DMS153 treated with DMSO at 0.1 percent for 48 hours (cell line): ENCODE measurements around the gene KRTAP1-4.
"Not testable (repeated sequence)": the region's sequence is repeated elsewhere in the genome, so short reads cannot be mapped to it uniquely, and the experiment has no call there.

Experiments used
- DNase-seq: peaks from one replicate; lab custom pipeline; 2025; ENCODE audit not compliant: unreplicated experiment; lab: John Stamatoyannopoulos, UW

Gene KRTAP1-4

GRCh38 chr17:41029633-41030245 is at the start of gene KRTAP1-4:
Gene KRTAP1-4 (minus strand): TSS chr17:41030195. CDS start chr17:41030078, 117 bp downstream.
- no peak for DNase-seq

- DNase-seq, result no peak
These were observed 46.8 kb upstream of the KRTAP1-4 start for GRCh38 chr17:41076788-41077187.

GRCh38 chr17:41073676-41074075 is 43.7 kb upstream of the KRTAP1-4 start:
- no peak for DNase-seq

GRCh38 chr17:41071606-41072360 is 41.8 kb upstream of the KRTAP1-4 start:
- no peak for DNase-seq

GRCh38 chr17:41069031-41069430 is 39.0 kb upstream of the KRTAP1-4 start:
- DNase-seq, result no peak

GRCh38 chr17:41067281-41067680 is 37.3 kb upstream of the KRTAP1-4 start:
- no peak for DNase-seq

- DNase-seq, result no peak
These were observed 36.0 kb upstream of the KRTAP1-4 start, which contains the start of gene KRTAP2-4 for GRCh38 chr17:41065829-41066624. Gene KRTAP2-4 (minus strand): TSS chr17:41065879. CDS start chr17:41065845, 34 bp downstream.

- not testable (repeated sequence) for DNase-seq
These were observed 35.2 kb upstream of the KRTAP1-4 start for GRCh38 chr17:41065016-41065689.

GRCh38 chr17:41064301-41064700 is 34.3 kb upstream of the KRTAP1-4 start:
- DNase-seq, result no peak

GRCh38 chr17:41063449-41063848 is 33.5 kb upstream of the KRTAP1-4 start:
- DNase-seq, result no peak

- DNase-seq, result no peak
These were observed 32.0 kb upstream of the KRTAP1-4 start for GRCh38 chr17:41061964-41062363.

GRCh38 chr17:41060052-41060604 is 30.1 kb upstream of the KRTAP1-4 start, which contains the start of gene KRTAP2-3:
Gene KRTAP2-3 (minus strand): TSS chr17:41060114. CDS start chr17:41060050, 64 bp downstream.
- no peak for DNase-seq

GRCh38 chr17:41059276-41060051 is 29.5 kb upstream of the KRTAP1-4 start:
- not testable (repeated sequence) for DNase-seq

- no peak for DNase-seq
These were observed 28.7 kb upstream of the KRTAP1-4 start for GRCh38 chr17:41058741-41059140.

- no peak for DNase-seq
These were observed 27.6 kb upstream of the KRTAP1-4 start for GRCh38 chr17:41057547-41057946.

GRCh38 chr17:41055130-41055529 is 25.1 kb upstream of the KRTAP1-4 start, which contains the start of gene KRTAP2-2:
Gene KRTAP2-2 (minus strand): TSS chr17:41055230. CDS start chr17:41055211, 19 bp downstream.
- not testable (repeated sequence) for DNase-seq

GRCh38 chr17:41054556-41054955 is 24.6 kb upstream of the KRTAP1-4 start:
- not testable (repeated sequence) for DNase-seq

GRCh38 chr17:41054025-41054424 is 24.0 kb upstream of the KRTAP1-4 start:
- DNase-seq, result no peak

GRCh38 chr17:41052566-41052965 is 22.6 kb upstream of the KRTAP1-4 start:
- no peak for DNase-seq

GRCh38 chr17:41049110-41049509 is 19.1 kb upstream of the KRTAP1-4 start:
- DNase-seq, result no peak
